CD4-positive, alpha-beta T cell treated with Interleukin-15 for 4 hours (primary cell): ENCODE measurements around the gene RAB18.
"Not testable (repeated sequence)": the region's sequence is repeated elsewhere in the genome, so short reads cannot be mapped to it uniquely, and the experiment has no call there.

ENCODE experiments used
- DNase-seq: peaks from one replicate; pipeline ENCODE4 v3.0.0-alpha.2; 2020; ENCODE audit warnings: low spot score

The RAB18 gene

GRCh38 chr10:27504808-27505460, 830 bp downstream of the RAB18 start:
- no peak for DNase-seq

- not testable (repeated sequence) for DNase-seq
Measured at GRCh38 chr10:27505537-27505936, 1.4 kb downstream of the RAB18 start.

GRCh38 chr10:27506280-27506679, 2.2 kb downstream of the RAB18 start:
- DNase-seq, result no peak

- no peak for DNase-seq
Measured at GRCh38 chr10:27512548-27512947, 8.4 kb downstream of the RAB18 start.

- no peak for DNase-seq
Measured at GRCh38 chr10:27513451-27514191, 9.5 kb downstream of the RAB18 start.

- no peak for DNase-seq
Measured at GRCh38 chr10:27514243-27514642, 10.1 kb downstream of the RAB18 start.

GRCh38 chr10:27518261-27518660, 14.2 kb downstream of the RAB18 start:
- no peak for DNase-seq

- DNase-seq, result no peak
Measured at GRCh38 chr10:27525819-27526218, 21.7 kb downstream of the RAB18 start.

GRCh38 chr10:27526242-27526641, 22.1 kb downstream of the RAB18 start:
- DNase-seq, result no peak

GRCh38 chr10:27527666-27528295, 23.7 kb downstream of the RAB18 start:
- no peak for DNase-seq

GRCh38 chr10:27529010-27529783, 25.1 kb downstream of the RAB18 start:
- no peak for DNase-seq

- no peak for DNase-seq
Measured at GRCh38 chr10:27530477-27530876, 26.4 kb downstream of the RAB18 start.

- DNase-seq, result no peak
Measured at GRCh38 chr10:27531336-27531847, 27.3 kb downstream of the RAB18 start.

GRCh38 chr10:27534161-27534700, 30.1 kb downstream of the RAB18 start:
- no peak for DNase-seq

GRCh38 chr10:27535317-27535716, 31.2 kb downstream of the RAB18 start:
- DNase-seq, result no peak

GRCh38 chr10:27536437-27536836, 32.3 kb downstream of the RAB18 start:
- no peak for DNase-seq

- DNase-seq, result no peak
Measured at GRCh38 chr10:27537166-27537565, 33.1 kb downstream of the RAB18 start.

GRCh38 chr10:27537787-27538186, 33.7 kb downstream of the RAB18 start:
- DNase-seq, result no peak

- DNase-seq, result no peak
Measured at GRCh38 chr10:27540672-27541071, 36.6 kb downstream of the RAB18 start.

GRCh38 chr10:27541796-27542729, 38.0 kb downstream of the RAB18 start:
- DNase-seq, result peak; percentile 13

- DNase-seq, result no peak
Measured at GRCh38 chr10:27542812-27543211, 38.7 kb downstream of the RAB18 start.
